ENCODE measurements around the gene LRRC8D. TPM values are rescaled to one million over a fixed set of nuclear protein-coding genes. Genes with fewer than 3 reads are reported as not detected.

The LRRC8D gene
- total RNA-seq, 1 donor from 2014 or later: 33.9 TPM

GRCh38 chr1:89827330-89827729 lies 6.5 kb downstream of the LRRC8D start:
- H3K27ac Mint-ChIP-seq (ENCODE audit: unreplicated experiment): no peak overlapping the region
- no peak for TF ChIP-seq CTCF (IDR thresholded peaks at IDR 0.05; ENCODE audit: unreplicated experiment)
- no peaks in the 10 kb centered on the region for H3K9me3 Mint-ChIP-seq (ENCODE audit: unreplicated experiment)
- H3K4me1 Mint-ChIP-seq (ENCODE audit: unreplicated experiment): peaks cover 16% of the 10 kb centered on the region
- H3K27me3 Mint-ChIP-seq (ENCODE audit: unreplicated experiment): peaks cover 3% of the 10 kb centered on the region
- DNase-seq (ENCODE audit: low spot score): no peak
- no peak overlapping the region for H3K4me3 Mint-ChIP-seq (ENCODE audit: unreplicated experiment)
- H3K36me3 Mint-ChIP-seq (ENCODE audit: low read depth, unreplicated experiment): no peaks in the 10 kb centered on the region

DNA sequence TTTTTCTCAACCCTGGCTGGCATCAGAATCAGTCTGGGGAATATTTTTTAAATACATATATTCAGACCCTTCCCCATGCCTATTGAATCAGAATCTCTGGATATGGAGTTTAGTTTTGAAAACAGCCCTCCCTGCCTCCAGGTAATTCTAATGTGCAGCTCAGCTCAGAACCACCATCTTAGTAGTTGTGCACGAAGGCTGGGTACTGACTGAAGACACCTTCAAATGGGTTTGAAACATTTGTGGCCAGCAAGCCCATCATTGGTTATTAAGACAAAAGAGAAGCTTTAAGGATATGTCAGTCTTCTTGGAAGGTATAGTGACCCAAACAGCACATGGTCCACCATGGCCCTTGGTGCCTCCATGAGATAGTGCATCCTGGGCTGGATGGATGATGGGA lies 7.1 kb downstream of the LRRC8D start:
- H3K4me3 Mint-ChIP-seq (ENCODE audit: unreplicated experiment): no peak overlapping the region
- no peaks in the 10 kb centered on the region for H3K36me3 Mint-ChIP-seq (ENCODE audit: low read depth, unreplicated experiment)
- peaks cover under 1% of the 10 kb centered on the region for H3K27me3 Mint-ChIP-seq (ENCODE audit: unreplicated experiment)
- H3K4me1 Mint-ChIP-seq (ENCODE audit: unreplicated experiment): peaks cover 17% of the 10 kb centered on the region
- TF ChIP-seq CTCF (IDR thresholded peaks at IDR 0.05; ENCODE audit: unreplicated experiment): no peak
- no peak overlapping the region for H3K27ac Mint-ChIP-seq (ENCODE audit: unreplicated experiment)
- no peaks in the 10 kb centered on the region for H3K9me3 Mint-ChIP-seq (ENCODE audit: unreplicated experiment)
- DNase-seq (ENCODE audit: low spot score): no peak

- H3K27me3 Mint-ChIP-seq (ENCODE audit: unreplicated experiment): no peaks in the 10 kb centered on the region
- H3K36me3 Mint-ChIP-seq (ENCODE audit: low read depth, unreplicated experiment): no peaks in the 10 kb centered on the region
- no peak for DNase-seq (ENCODE audit: low spot score)
- H3K9me3 Mint-ChIP-seq (ENCODE audit: unreplicated experiment): no peaks in the 10 kb centered on the region
- H3K27ac Mint-ChIP-seq (ENCODE audit: unreplicated experiment): no peak overlapping the region
- H3K4me3 Mint-ChIP-seq (ENCODE audit: unreplicated experiment): no peak overlapping the region
- TF ChIP-seq CTCF (IDR thresholded peaks at IDR 0.05; ENCODE audit: unreplicated experiment): no peak
- peaks cover 20% of the 10 kb centered on the region for H3K4me1 Mint-ChIP-seq (ENCODE audit: unreplicated experiment)
These were observed 8.4 kb downstream of the LRRC8D start for GRCh38 chr1:89829186-89829585.

GRCh38 chr1:89831462-89832120 lies 10.8 kb downstream of the LRRC8D start:
- Mint-ChIP-seq H3K36me3 (ENCODE audit: low read depth, unreplicated experiment) (no peaks in the 10 kb centered on the region), H3K9me3 (ENCODE audit: unreplicated experiment) (no peaks in the 10 kb centered on the region), H3K27me3 (ENCODE audit: unreplicated experiment) (no peaks in the 10 kb centered on the region), H3K4me3 (ENCODE audit: unreplicated experiment) (no peak overlapping the region), H3K4me1 (ENCODE audit: unreplicated experiment) (peaks cover 33% of the 10 kb centered on the region), H3K27ac (ENCODE audit: unreplicated experiment) (peak overlapping the region; percentile 16)
- TF ChIP-seq CTCF (IDR thresholded peaks at IDR 0.05; ENCODE audit: unreplicated experiment): no peak
- DNase-seq (ENCODE audit: low spot score): no peak

DNA sequence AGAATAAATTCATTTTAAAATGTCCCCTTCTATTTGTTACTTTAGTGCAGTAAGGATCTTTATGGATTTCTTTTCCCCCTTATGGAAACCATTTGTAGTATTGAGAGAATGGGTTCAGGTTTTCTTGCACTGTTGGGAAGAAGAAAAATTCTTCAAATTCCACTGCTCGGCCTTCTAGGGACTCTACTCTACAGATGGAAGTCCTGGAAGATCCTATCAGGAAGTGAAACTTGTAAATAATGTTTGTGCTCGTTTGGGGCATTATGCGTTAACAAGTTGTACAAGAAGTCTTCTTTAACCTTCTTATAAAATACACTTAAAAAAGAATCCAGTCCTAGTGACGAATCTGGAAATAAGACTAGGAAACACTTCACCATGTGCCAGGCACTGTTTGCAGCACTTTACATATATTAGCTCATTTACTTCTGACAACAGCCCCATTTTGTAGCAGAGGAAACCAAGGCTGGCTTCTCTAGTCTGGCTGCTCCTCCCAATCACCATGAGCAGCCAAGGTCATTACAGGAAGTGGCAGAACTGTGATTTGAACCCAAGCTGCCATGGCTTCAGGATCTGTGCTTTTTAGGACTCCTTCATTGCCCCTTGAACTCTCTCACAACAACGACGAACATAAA lies 11.8 kb downstream of the LRRC8D start:
- Mint-ChIP-seq H3K27ac (ENCODE audit: unreplicated experiment) (peak overlapping the region; percentile 67), H3K36me3 (ENCODE audit: low read depth, unreplicated experiment) (no peaks in the 10 kb centered on the region), H3K9me3 (ENCODE audit: unreplicated experiment) (no peaks in the 10 kb centered on the region), H3K4me1 (ENCODE audit: unreplicated experiment) (peaks cover 41% of the 10 kb centered on the region), H3K4me3 (ENCODE audit: unreplicated experiment) (no peak overlapping the region), H3K27me3 (ENCODE audit: unreplicated experiment) (no peaks in the 10 kb centered on the region)
- TF ChIP-seq CTCF (IDR thresholded peaks at IDR 0.05; ENCODE audit: unreplicated experiment): no peak
- DNase-seq (ENCODE audit: low spot score): no peak

All from endothelial cell (in vitro differentiated cells).